Brain pericyte (primary cell): ENCODE results near the gene PRKCE.

Experiments used
- DNase-seq: peaks from one replicate; pipeline ENCODE4 v3.0.0-alpha.2; 2012; ENCODE audit warnings: low read depth, low spot score

The PRKCE gene

GRCh38 chr2:46117994-46118393 is 466.5 kb downstream of the PRKCE start:
- DNase-seq: no peak

GRCh38 chr2:46118656-46119371 is 467.3 kb downstream of the PRKCE start:
- no peak for DNase-seq

GRCh38 chr2:46119453-46119852 is 468.0 kb downstream of the PRKCE start:
- no peak for DNase-seq

GRCh38 chr2:46120792-46121555 is 469.5 kb downstream of the PRKCE start:
- DNase-seq: no peak

GRCh38 chr2:46122318-46122976 is 471.0 kb downstream of the PRKCE start:
- no peak for DNase-seq

GRCh38 chr2:46123013-46123412 is 471.5 kb downstream of the PRKCE start:
- DNase-seq: no peak

GRCh38 chr2:46125798-46126197 is 474.3 kb downstream of the PRKCE start:
- DNase-seq: no peak

- DNase-seq: no peak
Observed at GRCh38 chr2:46126571-46126970, 475.1 kb downstream of the PRKCE start.

- no peak for DNase-seq
Observed at GRCh38 chr2:46127176-46127575, 475.7 kb downstream of the PRKCE start.

- no peak for DNase-seq
Observed at GRCh38 chr2:46130511-46130910, 479.0 kb downstream of the PRKCE start.

GRCh38 chr2:46132996-46133395 is 481.5 kb downstream of the PRKCE start:
- no peak for DNase-seq

- DNase-seq: no peak
Observed at GRCh38 chr2:46134531-46135227, 483.2 kb downstream of the PRKCE start.

- DNase-seq: no peak
Observed at GRCh38 chr2:46135228-46135855, 483.9 kb downstream of the PRKCE start.

GRCh38 chr2:46135958-46136357 is 484.5 kb downstream of the PRKCE start:
- DNase-seq: no peak

- DNase-seq: no peak
Observed at GRCh38 chr2:46136481-46136880, 485.0 kb downstream of the PRKCE start.

- DNase-seq: no peak
Observed at GRCh38 chr2:46136953-46137352, 485.5 kb downstream of the PRKCE start.

GRCh38 chr2:46142546-46143428 is 491.3 kb downstream of the PRKCE start:
- no peak for DNase-seq

GRCh38 chr2:46143429-46144132 is 492.1 kb downstream of the PRKCE start:
- DNase-seq: no peak

GRCh38 chr2:46144133-46144800 is 492.8 kb downstream of the PRKCE start:
- no peak for DNase-seq
